Measurements from ENCODE around the gene SLC37A4.
A peak's percentile ranks its signal among the peaks of the same experiment; 100 is the strongest.
"Not testable (repeated sequence)": the region's sequence is repeated elsewhere in the genome, so short reads cannot be mapped to it uniquely, and the experiment has no call there.

SLC37A4 gene

DNA sequence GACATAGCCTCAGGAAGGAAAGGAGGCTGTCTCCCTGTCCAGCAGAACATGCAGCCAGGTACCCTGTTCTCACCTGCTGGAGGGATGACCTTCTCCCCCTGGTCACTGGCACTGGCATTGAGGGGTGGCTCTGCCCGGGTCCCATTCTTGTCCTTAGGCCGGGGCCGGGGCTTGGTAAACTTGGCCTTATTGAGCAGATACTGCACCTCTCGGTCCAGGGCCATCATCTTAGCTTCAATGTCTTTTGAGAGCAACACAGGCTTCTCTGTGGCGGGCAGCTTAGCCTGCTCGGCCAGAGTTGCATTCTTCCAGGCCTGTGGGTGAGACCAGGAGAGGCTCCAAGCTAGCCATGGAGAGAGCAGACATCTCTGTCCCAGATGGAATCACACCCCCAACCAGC, 15.8 kb upstream of the SLC37A4 start:
- ChIA-PET CTCF (no interaction called here), POLR2A (ENCODE audit: low non-redundant PET) (interaction anchor here (0.6 kb wide), 1 partner anchor 331 kb away, joined by 3 read pairs; no protein-coding TSS in a partner anchor)
- TF ChIP-seq, protein P1, sequence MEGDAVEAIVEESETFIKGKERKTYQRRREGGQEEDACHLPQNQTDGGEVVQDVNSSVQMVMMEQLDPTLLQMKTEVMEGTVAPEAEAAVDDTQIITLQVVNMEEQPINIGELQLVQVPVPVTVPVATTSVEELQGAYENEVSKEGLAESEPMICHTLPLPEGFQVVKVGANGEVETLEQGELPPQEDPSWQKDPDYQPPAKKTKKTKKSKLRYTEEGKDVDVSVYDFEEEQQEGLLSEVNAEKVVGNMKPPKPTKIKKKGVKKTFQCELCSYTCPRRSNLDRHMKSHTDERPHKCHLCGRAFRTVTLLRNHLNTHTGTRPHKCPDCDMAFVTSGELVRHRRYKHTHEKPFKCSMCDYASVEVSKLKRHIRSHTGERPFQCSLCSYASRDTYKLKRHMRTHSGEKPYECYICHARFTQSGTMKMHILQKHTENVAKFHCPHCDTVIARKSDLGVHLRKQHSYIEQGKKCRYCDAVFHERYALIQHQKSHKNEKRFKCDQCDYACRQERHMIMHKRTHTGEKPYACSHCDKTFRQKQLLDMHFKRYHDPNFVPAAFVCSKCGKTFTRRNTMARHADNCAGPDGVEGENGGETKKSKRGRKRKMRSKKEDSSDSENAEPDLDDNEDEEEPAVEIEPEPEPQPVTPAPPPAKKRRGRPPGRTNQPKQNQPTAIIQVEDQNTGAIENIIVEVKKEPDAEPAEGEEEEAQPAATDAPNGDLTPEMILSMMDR (conservative IDR thresholded peaks at IDR 0.05; ENCODE audit: low read depth): no peak
- DNase-seq (ENCODE audit: low spot score): no peak
- H3K27ac ChIP-seq: no peak overlapping the region; the same call in 1 of the 2 replicates

DNA sequence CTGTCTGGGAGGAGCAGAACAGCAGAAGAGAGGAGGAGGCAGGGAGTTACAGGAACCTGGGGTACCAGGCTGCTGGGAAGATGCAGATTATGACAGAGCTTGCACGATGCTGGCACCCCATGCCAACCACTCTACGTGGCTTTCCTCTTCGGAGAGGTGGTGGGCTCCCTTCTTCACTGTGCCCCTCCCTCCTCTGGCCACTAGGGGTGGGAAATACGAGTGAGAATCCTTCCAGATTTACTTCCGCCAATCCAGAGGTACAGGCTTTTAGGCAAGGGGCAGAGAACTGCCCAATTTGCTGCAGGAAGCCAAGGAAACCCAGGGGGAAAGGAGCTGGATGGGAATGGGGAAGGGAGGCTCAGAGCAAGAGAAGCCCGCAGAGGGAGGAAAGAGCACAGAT, 14.0 kb upstream of the SLC37A4 start:
- POLR2A ChIA-PET (ENCODE audit: low non-redundant PET): no interaction called here
- no peak for DNase-seq (ENCODE audit: low spot score)

DNA sequence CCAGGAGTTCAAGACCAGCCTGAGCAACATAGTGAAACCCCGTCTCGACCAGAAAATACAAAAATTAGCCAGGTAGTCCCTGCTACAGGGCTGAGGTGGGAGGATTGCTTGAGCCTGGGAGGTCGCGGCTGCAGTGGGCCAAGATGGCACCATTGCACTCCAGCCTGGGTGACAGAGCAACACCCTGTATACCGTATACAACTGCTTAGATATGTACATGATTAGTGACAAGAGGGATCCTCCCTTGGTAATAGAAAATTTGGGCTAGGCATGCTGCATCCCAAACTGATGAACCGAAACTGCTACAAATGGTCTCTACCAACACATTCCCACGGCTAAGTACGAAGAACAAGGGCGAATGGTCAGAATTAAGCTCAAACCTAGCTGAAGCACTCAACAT, 12.2 kb upstream of the SLC37A4 start:
- ChIA-PET CTCF (interaction anchor here (0.6 kb wide), 2 partner anchors 142 to 624 kb away, joined by 3 to 5 read pairs; partner anchors contain the start of gene NHERF4), POLR2A (ENCODE audit: low non-redundant PET) (no interaction called here)
- 0 out of 2 replicates have a peak overlapping the region, but pooled peaks have one; percentile 10 for H3K27ac ChIP-seq
- no peak for DNase-seq (ENCODE audit: low spot score)
- TF ChIP-seq, protein P1 (conservative IDR thresholded peaks at IDR 0.05; ENCODE audit: low read depth): no peak

More for the DNA sequence above, 14.0 kb upstream of the SLC37A4 start:
- TF ChIP-seq, protein P1 (conservative IDR thresholded peaks at IDR 0.05; ENCODE audit: low read depth): no peak
- CTCF ChIA-PET: no interaction called here
- H3K27ac ChIP-seq: no peak overlapping the region

DNA sequence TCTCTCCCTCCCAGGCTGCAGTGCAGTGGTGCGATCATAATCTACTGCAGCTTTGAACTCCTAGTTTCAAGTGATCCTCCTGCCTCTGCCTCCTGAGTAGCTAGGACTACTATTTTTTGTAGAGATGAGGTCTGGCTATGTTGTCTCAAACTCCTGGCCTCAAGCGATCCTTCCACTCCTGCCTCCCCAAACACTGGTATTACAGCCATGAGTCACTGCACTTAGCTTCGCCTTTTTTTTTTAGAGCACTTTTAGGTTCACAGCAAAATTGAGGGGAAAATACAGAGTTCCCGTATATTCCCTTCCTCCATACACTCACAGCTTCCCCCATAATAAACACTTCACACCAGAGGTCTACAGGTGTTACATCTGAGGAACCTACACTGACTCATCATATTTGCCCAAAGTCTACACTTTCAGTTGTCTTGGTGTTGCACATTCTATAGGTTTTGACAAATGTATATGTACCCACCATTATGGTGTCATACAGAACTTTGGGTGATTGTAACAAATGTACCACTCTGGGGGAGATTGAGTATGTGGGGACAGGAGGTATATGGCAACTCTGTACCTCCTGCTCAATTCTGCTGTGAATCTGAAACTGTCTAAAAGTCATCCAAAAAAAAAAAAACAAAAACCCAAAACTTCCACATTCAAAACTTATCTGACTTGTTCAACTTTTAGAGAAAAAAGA, 11.3 kb upstream of the SLC37A4 start:
- no peak overlapping the region for H3K27ac ChIP-seq
- ChIA-PET CTCF (interaction anchor here (0.5 to 0.6 kb wide), 2 partner anchors 77 to 143 kb away, joined by 3 read pairs; partner anchors contain the start of gene NHERF4), POLR2A (ENCODE audit: low non-redundant PET) (no interaction called here)
- TF ChIP-seq, protein P1 (conservative IDR thresholded peaks at IDR 0.05; ENCODE audit: low read depth): no peak
- DNase-seq (ENCODE audit: low spot score): no peak

DNA sequence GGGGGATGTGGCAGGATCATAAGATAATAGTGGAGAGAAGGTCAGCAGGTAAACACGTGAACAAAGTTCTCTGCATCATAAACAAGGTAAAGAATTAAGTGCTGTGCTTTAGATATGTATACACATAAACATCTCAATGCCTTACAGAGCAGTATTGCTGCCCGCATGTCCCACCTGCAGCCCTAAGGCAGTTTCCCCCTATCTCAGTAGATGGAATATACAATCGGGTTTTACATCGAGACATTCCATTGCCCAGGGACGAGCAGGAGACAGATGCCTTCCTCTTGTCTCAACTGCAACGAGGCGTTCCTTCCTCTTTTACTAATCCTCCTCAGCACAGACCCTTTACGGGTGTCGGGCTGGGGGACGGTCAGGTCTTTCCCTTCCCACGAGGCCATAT, 8.8 kb upstream of the SLC37A4 start:
- DNase-seq (ENCODE audit: low spot score); CTCF ChIA-PET; POLR2A ChIA-PET (ENCODE audit: low non-redundant PET); H3K27ac ChIP-seq: not testable (repeated sequence)

DNA sequence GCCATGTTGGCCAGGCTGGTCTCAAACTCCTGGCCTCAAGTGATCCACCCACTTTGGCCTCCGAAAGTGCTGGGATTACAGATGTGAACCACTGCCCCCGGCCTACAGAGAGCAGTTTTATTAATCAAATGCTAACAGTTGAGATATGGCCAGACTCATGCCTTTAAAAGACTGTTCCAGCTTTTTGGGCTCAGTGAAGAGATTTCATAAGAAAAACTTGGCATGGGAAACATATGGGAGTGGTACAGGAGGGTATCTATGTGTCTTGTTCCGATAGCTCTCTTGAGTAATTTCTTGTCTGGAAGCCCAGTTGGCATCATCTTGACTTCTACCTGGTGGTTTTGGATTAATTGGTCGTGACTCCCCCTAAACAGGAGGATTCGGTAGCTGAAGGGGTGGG, 8.2 kb upstream of the SLC37A4 start:
- no peak for DNase-seq (ENCODE audit: low spot score)
- ChIA-PET POLR2A (ENCODE audit: low non-redundant PET) (no interaction called here), CTCF (interaction anchor here (0.6 kb wide), 1 partner anchor 280 kb away, joined by 4 read pairs; no protein-coding TSS in a partner anchor)
- H3K27ac ChIP-seq: no peak overlapping the region
- TF ChIP-seq, protein P1 (conservative IDR thresholded peaks at IDR 0.05; ENCODE audit: low read depth): no peak

DNA sequence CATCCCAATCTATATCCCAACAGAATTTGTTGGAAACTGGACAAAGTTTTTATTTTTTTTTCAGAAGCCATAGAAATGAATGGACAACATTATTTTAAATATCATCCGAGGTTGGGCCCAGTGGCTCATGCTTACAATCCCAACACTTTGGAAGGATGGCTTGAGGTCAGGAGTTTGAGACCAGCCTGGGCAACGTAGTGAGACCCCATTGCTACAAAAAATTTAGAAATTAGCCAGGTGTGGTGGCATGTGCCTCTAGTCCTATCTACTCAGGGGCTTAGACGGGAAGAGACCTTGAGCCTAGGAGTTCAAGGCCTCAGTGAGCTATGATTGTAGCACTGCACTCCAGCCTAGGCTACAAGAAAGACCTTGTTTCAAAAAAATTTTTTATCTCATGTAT, 4.1 kb upstream of the SLC37A4 start:
- DNase-seq (ENCODE audit: low spot score): no peak
- TF ChIP-seq, protein P1 (conservative IDR thresholded peaks at IDR 0.05; ENCODE audit: low read depth): no peak
- POLR2A ChIA-PET (ENCODE audit: low non-redundant PET): no interaction called here
- CTCF ChIA-PET: no interaction called here
- H3K27ac ChIP-seq: no peak overlapping the region

DNA sequence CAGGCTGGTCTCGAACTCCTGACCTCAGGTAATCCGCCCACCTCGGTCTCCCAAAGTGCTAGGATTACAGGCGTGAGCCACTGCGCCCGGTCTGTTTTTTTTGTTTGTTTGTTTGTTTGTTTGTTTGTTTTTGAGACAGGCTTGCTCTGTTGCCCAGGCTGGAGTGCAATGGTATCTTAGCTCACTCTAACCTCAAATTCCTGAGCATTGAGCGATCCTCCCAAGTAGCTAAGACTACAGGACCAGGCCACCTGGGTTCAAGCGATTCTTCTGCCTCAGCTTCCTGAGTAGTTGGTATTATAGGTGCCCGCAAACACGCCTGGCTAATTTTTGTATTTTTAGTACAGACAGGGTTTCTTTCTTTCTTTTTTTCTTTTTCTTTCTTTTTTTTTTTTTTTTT, 2.7 kb upstream of the SLC37A4 start:
- H3K27ac ChIP-seq; POLR2A ChIA-PET (ENCODE audit: low non-redundant PET); DNase-seq (ENCODE audit: low spot score); CTCF ChIA-PET: not testable (repeated sequence)

All from RWPE1 (cell line).